GM23338 (cell line): Measurements from ENCODE around the gene FAM174C. TPM values are rescaled to one million over a fixed set of nuclear protein-coding genes. Genes with fewer than 3 reads are reported as not detected.

Source experiments
- ATAC-seq: fragments of 200-7000 bp; cut with Tn5 transposase; 3 replicates; pipeline ENCODE4 v1.9.1; 2020
- DNase-seq: peaks from one replicate; pipeline ENCODE4 v3.0.0-alpha.2; 2015; ENCODE audit warnings: low spot score
- H2AFZ ChIP-seq: fragments of 200-600 bp; sonication (generic); 2 replicates; pipeline ENCODE4 v1.8.0; 2016; ENCODE audit warnings: antibody characterized with exemption, mild to moderate bottlenecking, moderate library complexity
- H3F3A ChIP-seq: fragments of 200-600 bp; sonication (generic); replicated peaks from 2 replicates; pipeline ENCODE4 v1.8.0; 2017; ENCODE audit warnings: antibody characterized with exemption, mixed run types, low read depth
- H3K27ac ChIP-seq: fragments of 200-600 bp; sonication (generic); 2 replicates; pipeline ENCODE4 v1.6.1; 2016; ENCODE audit warnings: low read depth
- H3K27me3 ChIP-seq: fragments of 200-600 bp; sonication (generic); 2 replicates; pipeline ENCODE4 v1.8.0; 2016; ENCODE audit warnings: mild to moderate bottlenecking, mixed run types, moderate library complexity; ENCODE audit not compliant: insufficient read depth
- H3K36me3 ChIP-seq: fragments of 200-600 bp; sonication (generic); 2 replicates; pipeline ENCODE4 v1.8.0; 2016; ENCODE audit warnings: mild to moderate bottlenecking; ENCODE audit not compliant: insufficient read depth
- H3K4me1 ChIP-seq: fragments of 200-600 bp; sonication (generic); 2 replicates; pipeline ENCODE4 v1.8.0; 2016; ENCODE audit warnings: mild to moderate bottlenecking, moderate library complexity; ENCODE audit not compliant: insufficient read depth
- H3K4me2 ChIP-seq: fragments of 200-600 bp; sonication (generic); 2 replicates; pipeline ENCODE4 v1.7.1; 2017; ENCODE audit warnings: mixed run types
- H3K4me3 ChIP-seq: fragments of 200-600 bp; sonication (generic); 2 replicates; pipeline ENCODE4 v1.6.1; 2016; ENCODE audit warnings: mixed run types
- H3K79me2 ChIP-seq: fragments of 200-600 bp; sonication (generic); replicated peaks from 2 replicates; pipeline ENCODE4 v1.8.0; 2017; ENCODE audit warnings: mild to moderate bottlenecking; ENCODE audit not compliant: insufficient read depth
- H3K9me2 ChIP-seq: fragments of 200-600 bp; sonication (generic); 2 replicates; pipeline ENCODE4 v1.8.0; 2017; ENCODE audit not compliant: insufficient read depth
- H4K20me1 ChIP-seq: fragments of 200-600 bp; sonication (generic); replicated peaks from 2 replicates; pipeline ENCODE4 v1.8.0; 2017; ENCODE audit warnings: mild to moderate bottlenecking; ENCODE audit not compliant: insufficient read depth
- H3K27ac Mint-ChIP-seq: 2 replicates; pipeline ENCODE4 v1.8.0; 2020; ENCODE audit warnings: inconsistent platforms, mild to moderate bottlenecking, moderate library complexity, mixed read lengths
- H3K27me3 Mint-ChIP-seq: 3 replicates; pipeline ENCODE4 v1.8.0; 2022; ENCODE audit warnings: low read depth, mild to moderate bottlenecking, moderate library complexity, mixed read lengths, inconsistent platforms; ENCODE audit not compliant: insufficient read depth, poor library complexity
- H3K36me3 Mint-ChIP-seq: 3 replicates; pipeline ENCODE4 v1.8.0; 2021; ENCODE audit warnings: low read depth, mild to moderate bottlenecking, inconsistent platforms, moderate library complexity, mixed read lengths
- H3K4me1 Mint-ChIP-seq: 3 replicates; pipeline ENCODE4 v1.8.0; 2020; ENCODE audit warnings: mild to moderate bottlenecking, inconsistent platforms, mixed read lengths
- H3K4me3 Mint-ChIP-seq: 3 replicates; pipeline ENCODE4 v1.8.0; 2021; ENCODE audit warnings: moderate library complexity, mild to moderate bottlenecking, inconsistent platforms, mixed read lengths
- H3K9me3 Mint-ChIP-seq: 3 replicates; pipeline ENCODE4 v1.8.0; 2020; ENCODE audit warnings: moderate library complexity, mild to moderate bottlenecking, inconsistent platforms, mixed read lengths
- CREB1 ChIP-seq: fragments of 250-450 bp; sonication (Bioruptor Pico); IDR thresholded peaks from 2 replicates; pipeline ENCODE4 v1.5.0; 2020; ENCODE audit warnings: low read depth, mild to moderate bottlenecking, moderate library complexity
- EZH2 ChIP-seq: fragments of 200-600 bp; sonication (generic); IDR thresholded peaks from one replicate; pipeline ENCODE4 v1.8.0; 2017; ENCODE audit warnings: antibody characterized with exemption, mild to moderate bottlenecking, low read depth; ENCODE audit not compliant: unreplicated experiment
- EZH2phosphoT487 ChIP-seq: fragments of 200-600 bp; sonication (generic); IDR thresholded peaks from one replicate; pipeline ENCODE4 v1.8.1; 2018; ENCODE audit warnings: antibody characterized with exemption; ENCODE audit not compliant: unreplicated experiment
- JUNB ChIP-seq: IDR thresholded peaks from one replicate; pipeline ENCODE4 v1.6.1; 2016; ENCODE audit warnings: antibody characterized with exemption; ENCODE audit not compliant: unreplicated experiment
- NANOG ChIP-seq: IDR thresholded peaks from 2 replicates; pipeline ENCODE4 v1.6.1; 2016; ENCODE audit warnings: antibody characterized with exemption, borderline replicate concordance
- POLR2AphosphoS5 ChIP-seq: IDR thresholded peaks from 2 replicates; pipeline ENCODE4 v1.6.1; 2016; ENCODE audit warnings: antibody characterized with exemption, low read depth
- ZNF114 ChIP-seq: fragments of 250-450 bp; sonication (Bioruptor Pico); IDR thresholded peaks from 2 replicates; pipeline ENCODE4 v1.5.0; 2020; ENCODE audit warnings: mild to moderate bottlenecking, moderate library complexity
- polyA plus RNA-seq: library from polyadenylated mRNA; unstranded; fragments of >200 nt; fragmentation: Nextera tagmentation; extraction: Ambion mirVana; gene quantifications from 2 replicates; pipeline ENCODE4 v1.2.1, GENCODE V29; 2016
- total RNA-seq: library from RNA; depleted of rRNA; stranded (reverse); fragments of >200 nt; shearing (Covaris generic); gene quantifications from 2 replicates; pipeline ENCODE4 v1.2.3, GENCODE V29; 2014
- TF ChIP-seq, protein P1 (sequence below), 2 experiments: fragments of 200-600 bp in 1 of 2; sonication (generic) in 1 of 2; conservative IDR thresholded peaks; 2 replicates each; pipeline versions ENCODE4 v1.5.1 to v1.6.1; 2016 to 2017; ENCODE audit warnings: antibody characterized with exemption in 2 of 2, low read depth in 2 of 2, mild to moderate bottlenecking in 2 of 2, moderate library complexity in 1 of 2
- TF ChIP-seq, protein P2 (sequence below): IDR thresholded peaks from one replicate; pipeline ENCODE4 v1.6.1; 2018; ENCODE audit warnings: antibody characterized with exemption; ENCODE audit not compliant: unreplicated experiment
- TF ChIP-seq, protein P3 (sequence below): fragments of 250-450 bp; sonication (Bioruptor Pico); IDR thresholded peaks from 2 replicates; pipeline ENCODE4 v1.5.0; 2020; ENCODE audit warnings: mild to moderate bottlenecking, moderate library complexity

The FAM174C gene
- total and polyA plus RNA-seq, 2 experiments from 2014 or later, result 60.4 to 68.0 TPM

DNA sequence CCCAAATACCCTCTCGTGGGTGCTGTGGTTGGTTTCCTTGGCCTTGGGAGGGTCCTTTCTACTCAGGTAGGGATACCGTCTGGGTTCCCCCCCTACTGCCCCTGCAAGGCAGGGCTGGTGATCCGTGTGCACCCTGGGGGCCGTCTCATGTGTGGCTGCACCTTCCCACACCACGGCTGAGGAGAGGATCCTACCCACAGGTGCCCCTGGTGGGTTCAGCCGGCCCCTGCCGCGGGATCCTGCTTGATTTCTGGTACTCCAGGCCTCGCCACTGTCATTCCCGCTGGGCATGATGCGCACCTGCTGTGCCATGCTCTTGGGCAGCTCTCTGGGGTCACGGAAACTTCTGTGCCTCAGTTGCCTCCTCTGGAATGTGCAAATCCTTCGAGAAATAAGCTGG lies 41.1 kb downstream of the FAM174C start:
- Histone ChIP-seq H3K4me2 (no peak overlapping the region), H3K4me1 (no peaks in the 10 kb centered on the region), H3K79me2 (no peaks in the 10 kb centered on the region), H3F3A (0 out of 2 replicates have a peak, but pooled peaks cover 2% of the 10 kb centered on the region), H3K27ac (no peak overlapping the region), H3K27me3 (peaks cover 9% of the 10 kb centered on the region; the same call in 1 of the 2 replicates), H3K9me2 (no peaks in the 10 kb centered on the region), H2AFZ (no peak overlapping the region), H3K36me3 (no peaks in the 10 kb centered on the region), H4K20me1 (no peaks in the 10 kb centered on the region; the same call in 1 of the 2 replicates), H3K4me3 (no peak overlapping the region; the same call in 1 of the 2 replicates)
- Mint-ChIP-seq H3K27ac (no peak overlapping the region), H3K4me3 (no peak overlapping the region), H3K9me3 (no peaks in the 10 kb centered on the region), H3K4me1 (no peaks in the 10 kb centered on the region), H3K27me3 (peaks cover 27% of the 10 kb centered on the region), H3K36me3 (no peaks in the 10 kb centered on the region)
- DNase-seq (no peak), ATAC-seq (no peak)
- TF ChIP-seq EZH2phosphoT487, result no peak
- no peak for TF ChIP-seq POLR2AphosphoS5
- no peak for TF ChIP-seq ZNF114
- TF ChIP-seq, protein P1, sequence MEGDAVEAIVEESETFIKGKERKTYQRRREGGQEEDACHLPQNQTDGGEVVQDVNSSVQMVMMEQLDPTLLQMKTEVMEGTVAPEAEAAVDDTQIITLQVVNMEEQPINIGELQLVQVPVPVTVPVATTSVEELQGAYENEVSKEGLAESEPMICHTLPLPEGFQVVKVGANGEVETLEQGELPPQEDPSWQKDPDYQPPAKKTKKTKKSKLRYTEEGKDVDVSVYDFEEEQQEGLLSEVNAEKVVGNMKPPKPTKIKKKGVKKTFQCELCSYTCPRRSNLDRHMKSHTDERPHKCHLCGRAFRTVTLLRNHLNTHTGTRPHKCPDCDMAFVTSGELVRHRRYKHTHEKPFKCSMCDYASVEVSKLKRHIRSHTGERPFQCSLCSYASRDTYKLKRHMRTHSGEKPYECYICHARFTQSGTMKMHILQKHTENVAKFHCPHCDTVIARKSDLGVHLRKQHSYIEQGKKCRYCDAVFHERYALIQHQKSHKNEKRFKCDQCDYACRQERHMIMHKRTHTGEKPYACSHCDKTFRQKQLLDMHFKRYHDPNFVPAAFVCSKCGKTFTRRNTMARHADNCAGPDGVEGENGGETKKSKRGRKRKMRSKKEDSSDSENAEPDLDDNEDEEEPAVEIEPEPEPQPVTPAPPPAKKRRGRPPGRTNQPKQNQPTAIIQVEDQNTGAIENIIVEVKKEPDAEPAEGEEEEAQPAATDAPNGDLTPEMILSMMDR (conservative IDR thresholded peaks at IDR 0.05; ENCODE audit: low read depth in 2 of 2), result no peak
- no peak for TF ChIP-seq NANOG
- TF ChIP-seq JUNB, result no peak
- TF ChIP-seq, protein P2, sequence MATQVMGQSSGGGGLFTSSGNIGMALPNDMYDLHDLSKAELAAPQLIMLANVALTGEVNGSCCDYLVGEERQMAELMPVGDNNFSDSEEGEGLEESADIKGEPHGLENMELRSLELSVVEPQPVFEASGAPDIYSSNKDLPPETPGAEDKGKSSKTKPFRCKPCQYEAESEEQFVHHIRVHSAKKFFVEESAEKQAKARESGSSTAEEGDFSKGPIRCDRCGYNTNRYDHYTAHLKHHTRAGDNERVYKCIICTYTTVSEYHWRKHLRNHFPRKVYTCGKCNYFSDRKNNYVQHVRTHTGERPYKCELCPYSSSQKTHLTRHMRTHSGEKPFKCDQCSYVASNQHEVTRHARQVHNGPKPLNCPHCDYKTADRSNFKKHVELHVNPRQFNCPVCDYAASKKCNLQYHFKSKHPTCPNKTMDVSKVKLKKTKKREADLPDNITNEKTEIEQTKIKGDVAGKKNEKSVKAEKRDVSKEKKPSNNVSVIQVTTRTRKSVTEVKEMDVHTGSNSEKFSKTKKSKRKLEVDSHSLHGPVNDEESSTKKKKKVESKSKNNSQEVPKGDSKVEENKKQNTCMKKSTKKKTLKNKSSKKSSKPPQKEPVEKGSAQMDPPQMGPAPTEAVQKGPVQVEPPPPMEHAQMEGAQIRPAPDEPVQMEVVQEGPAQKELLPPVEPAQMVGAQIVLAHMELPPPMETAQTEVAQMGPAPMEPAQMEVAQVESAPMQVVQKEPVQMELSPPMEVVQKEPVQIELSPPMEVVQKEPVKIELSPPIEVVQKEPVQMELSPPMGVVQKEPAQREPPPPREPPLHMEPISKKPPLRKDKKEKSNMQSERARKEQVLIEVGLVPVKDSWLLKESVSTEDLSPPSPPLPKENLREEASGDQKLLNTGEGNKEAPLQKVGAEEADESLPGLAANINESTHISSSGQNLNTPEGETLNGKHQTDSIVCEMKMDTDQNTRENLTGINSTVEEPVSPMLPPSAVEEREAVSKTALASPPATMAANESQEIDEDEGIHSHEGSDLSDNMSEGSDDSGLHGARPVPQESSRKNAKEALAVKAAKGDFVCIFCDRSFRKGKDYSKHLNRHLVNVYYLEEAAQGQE, result no peak
- TF ChIP-seq, protein P3, sequence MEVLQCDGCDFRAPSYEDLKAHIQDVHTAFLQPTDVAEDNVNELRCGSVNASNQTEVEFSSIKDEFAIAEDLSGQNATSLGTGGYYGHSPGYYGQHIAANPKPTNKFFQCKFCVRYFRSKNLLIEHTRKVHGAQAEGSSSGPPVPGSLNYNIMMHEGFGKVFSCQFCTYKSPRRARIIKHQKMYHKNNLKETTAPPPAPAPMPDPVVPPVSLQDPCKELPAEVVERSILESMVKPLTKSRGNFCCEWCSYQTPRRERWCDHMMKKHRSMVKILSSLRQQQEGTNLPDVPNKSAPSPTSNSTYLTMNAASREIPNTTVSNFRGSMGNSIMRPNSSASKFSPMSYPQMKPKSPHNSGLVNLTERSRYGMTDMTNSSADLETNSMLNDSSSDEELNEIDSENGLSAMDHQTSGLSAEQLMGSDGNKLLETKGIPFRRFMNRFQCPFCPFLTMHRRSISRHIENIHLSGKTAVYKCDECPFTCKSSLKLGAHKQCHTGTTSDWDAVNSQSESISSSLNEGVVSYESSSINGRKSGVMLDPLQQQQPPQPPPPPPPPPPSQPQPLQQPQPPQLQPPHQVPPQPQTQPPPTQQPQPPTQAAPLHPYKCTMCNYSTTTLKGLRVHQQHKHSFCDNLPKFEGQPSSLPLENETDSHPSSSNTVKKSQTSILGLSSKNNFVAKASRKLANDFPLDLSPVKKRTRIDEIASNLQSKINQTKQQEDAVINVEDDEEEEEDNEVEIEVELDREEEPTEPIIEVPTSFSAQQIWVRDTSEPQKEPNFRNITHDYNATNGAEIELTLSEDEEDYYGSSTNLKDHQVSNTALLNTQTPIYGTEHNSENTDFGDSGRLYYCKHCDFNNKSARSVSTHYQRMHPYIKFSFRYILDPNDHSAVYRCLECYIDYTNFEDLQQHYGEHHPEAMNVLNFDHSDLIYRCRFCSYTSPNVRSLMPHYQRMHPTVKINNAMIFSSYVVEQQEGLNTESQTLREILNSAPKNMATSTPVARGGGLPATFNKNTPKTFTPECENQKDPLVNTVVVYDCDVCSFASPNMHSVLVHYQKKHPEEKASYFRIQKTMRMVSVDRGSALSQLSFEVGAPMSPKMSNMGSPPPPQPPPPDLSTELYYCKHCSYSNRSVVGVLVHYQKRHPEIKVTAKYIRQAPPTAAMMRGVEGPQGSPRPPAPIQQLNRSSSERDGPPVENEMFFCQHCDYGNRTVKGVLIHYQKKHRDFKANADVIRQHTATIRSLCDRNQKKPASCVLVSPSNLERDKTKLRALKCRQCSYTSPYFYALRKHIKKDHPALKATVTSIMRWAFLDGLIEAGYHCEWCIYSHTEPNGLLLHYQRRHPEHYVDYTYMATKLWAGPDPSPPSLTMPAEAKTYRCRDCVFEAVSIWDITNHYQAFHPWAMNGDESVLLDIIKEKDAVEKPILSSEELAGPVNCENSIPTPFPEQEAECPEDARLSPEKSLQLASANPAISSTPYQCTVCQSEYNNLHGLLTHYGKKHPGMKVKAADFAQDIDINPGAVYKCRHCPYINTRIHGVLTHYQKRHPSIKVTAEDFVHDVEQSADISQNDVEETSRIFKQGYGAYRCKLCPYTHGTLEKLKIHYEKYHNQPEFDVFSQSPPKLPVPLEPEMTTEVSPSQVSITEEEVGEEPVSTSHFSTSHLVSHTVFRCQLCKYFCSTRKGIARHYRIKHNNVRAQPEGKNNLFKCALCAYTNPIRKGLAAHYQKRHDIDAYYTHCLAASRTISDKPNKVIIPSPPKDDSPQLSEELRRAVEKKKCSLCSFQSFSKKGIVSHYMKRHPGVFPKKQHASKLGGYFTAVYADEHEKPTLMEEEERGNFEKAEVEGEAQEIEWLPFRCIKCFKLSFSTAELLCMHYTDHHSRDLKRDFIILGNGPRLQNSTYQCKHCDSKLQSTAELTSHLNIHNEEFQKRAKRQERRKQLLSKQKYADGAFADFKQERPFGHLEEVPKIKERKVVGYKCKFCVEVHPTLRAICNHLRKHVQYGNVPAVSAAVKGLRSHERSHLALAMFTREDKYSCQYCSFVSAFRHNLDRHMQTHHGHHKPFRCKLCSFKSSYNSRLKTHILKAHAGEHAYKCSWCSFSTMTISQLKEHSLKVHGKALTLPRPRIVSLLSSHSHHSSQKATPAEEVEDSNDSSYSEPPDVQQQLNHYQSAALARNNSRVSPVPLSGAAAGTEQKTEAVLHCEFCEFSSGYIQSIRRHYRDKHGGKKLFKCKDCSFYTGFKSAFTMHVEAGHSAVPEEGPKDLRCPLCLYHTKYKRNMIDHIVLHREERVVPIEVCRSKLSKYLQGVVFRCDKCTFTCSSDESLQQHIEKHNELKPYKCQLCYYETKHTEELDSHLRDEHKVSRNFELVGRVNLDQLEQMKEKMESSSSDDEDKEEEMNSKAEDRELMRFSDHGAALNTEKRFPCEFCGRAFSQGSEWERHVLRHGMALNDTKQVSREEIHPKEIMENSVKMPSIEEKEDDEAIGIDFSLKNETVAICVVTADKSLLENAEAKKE (CRISPR knock-in tag), result no peak
- TF ChIP-seq EZH2, result no peak
- no peak for TF ChIP-seq CREB1 (CRISPR knock-in tag)
